H54 (cell line): ENCODE data around the gene CERS6.

Experiments used
- DNase-seq: peaks from one replicate; pipeline ENCODE4 v3.0.0; 2011; ENCODE audit warnings: low spot score, mixed read lengths; ENCODE audit not compliant: insufficient read length
- FAIRE-seq: peaks from 3 replicates; lab custom pipeline; 2011; peaks lifted over from hg19 to GRCh38; lab: Jason Lieb, UNC
- POLR2A ChIP-seq: IDR thresholded peaks from 2 replicates; pipeline ENCODE4 v1.6.1; 2011; ENCODE audit warnings: low read depth, mild to moderate bottlenecking, low read length

The CERS6 gene

GRCh38 chr2:168529900-168530561, 74.0 kb downstream of the CERS6 start:
- no peak for TF ChIP-seq POLR2A
- no peak for FAIRE-seq
- DNase-seq = no peak

DNA sequence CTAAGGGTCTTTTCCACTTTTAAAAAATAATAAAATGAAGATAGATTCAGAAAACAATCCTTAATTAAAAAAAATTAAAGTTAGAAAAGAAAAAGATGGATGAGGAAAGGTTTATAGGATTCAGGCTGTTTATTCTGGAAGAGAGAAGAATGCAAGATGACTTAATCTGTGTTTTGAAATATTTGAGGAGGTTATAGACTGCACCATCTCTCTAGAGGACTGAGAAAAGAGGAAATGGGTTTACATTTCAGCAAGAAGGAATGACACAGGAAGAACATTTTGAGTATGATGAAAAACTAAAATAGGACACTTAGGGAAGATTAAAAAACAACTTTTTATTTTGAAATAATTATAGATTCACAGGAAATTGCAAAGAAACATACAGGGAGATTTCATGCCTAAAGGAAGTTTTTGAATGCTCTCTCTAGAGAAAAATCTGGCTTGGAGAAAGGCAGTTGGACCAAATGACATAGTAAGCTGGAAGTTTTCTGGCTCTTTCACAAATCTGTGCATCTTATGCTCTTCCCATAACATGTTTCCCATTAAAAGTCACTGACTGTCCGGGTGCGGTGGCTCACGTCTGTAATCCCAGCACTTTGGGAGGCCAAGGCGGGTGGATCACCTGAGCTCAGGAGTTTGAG, 75.0 kb downstream of the CERS6 start:
- FAIRE-seq = peak; percentile 11
- no peak for TF ChIP-seq POLR2A
- DNase-seq = no peak

- TF ChIP-seq POLR2A = no peak
- no peak for DNase-seq
- FAIRE-seq = no peak
These were observed 78.9 kb downstream of the CERS6 start for GRCh38 chr2:168534926-168535325.

DNA sequence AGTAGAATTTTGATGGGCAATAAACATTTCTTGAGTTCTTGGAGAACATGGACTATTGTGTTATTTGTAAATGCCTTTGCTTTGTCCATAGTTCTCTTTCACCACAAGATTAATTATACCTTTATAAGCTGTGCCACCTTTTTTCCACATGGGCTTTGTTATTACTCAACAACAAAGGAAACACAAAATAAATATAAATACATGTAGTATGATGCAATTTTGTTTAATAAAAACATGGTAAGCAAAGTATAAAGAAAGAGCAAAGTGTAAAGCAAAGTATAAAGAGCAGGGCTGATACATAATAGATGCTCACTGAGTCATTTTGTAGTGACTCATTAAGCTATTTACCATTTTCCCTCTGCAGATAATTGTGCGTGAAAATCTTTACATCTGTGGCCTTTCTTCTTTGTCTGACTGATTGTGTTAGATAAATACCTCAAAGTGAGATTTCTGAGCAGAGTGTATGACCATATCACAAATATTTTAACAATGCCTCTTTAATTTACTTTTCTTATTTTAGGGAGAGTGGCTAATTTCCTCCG, 80.9 kb downstream of the CERS6 start:
- DNase-seq = no peak
- FAIRE-seq = peak; percentile 97
- no peak for TF ChIP-seq POLR2A

- DNase-seq (no peak), FAIRE-seq (no peak)
- no peak for TF ChIP-seq POLR2A
These were observed 82.1 kb downstream of the CERS6 start for GRCh38 chr2:168538133-168538532.

DNA sequence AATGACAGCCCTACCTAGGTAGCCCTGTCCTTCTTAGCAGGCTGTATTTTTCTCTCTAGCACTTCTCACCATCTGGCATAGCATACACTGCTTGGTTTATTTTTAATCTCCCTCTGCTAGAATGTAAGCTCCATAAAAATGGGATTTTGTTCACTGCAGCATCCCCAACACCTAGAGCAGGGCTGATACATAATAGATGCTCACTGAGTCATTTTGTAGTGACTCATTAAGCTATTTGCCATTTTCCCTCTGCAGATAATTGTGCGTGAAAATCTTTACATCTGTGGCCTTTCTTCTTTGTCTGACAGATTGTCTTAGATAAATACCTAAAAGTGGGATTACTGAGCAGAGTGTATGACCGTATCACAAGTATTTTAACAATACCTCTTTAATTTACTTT, 82.5 kb downstream of the CERS6 start:
- no peak for DNase-seq
- TF ChIP-seq POLR2A = no peak
- peak; percentile 83 for FAIRE-seq

GRCh38 chr2:168539945-168540344, 83.9 kb downstream of the CERS6 start:
- no peak for DNase-seq
- no peak for TF ChIP-seq POLR2A
- no peak for FAIRE-seq

DNA sequence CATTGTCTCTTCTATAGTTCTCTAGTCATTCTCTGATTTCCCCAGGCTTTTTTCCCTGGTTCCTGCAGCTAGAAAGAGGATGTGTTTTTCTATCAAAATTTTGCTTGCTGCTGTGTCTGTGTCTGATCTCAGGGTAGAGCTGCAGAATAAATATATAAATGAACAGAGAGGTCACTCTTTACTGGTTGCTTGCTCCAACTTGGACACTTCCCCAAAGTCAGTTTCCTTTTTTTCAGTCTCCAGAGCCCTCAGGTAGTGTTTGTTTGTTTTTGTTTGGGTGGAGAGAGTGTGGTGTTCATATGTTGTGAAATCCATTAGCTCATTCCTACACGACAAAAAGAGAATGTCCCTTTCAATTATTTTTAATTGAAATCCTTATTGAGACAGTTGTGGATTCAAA, 85.8 kb downstream of the CERS6 start:
- no peak for DNase-seq

DNA sequence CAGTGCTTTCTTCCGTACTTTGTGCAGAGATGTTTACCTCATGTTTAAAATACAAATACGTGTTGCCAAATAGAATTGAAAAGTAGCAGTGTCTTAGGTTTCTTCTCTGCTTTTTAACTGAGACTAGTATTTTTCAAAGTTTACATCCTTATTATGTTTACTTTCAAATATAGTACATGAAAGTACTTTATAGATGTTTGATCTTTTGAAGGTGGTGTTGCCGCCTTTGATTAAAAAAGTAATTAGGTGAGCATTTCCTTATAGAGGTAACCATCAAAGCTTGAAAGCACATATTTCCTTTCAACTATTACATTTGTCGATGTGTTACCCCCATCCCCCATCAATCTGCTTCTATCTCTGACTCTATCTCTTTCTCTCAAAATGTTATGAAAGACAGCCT, 87.0 kb downstream of the CERS6 start:
- no peak for TF ChIP-seq POLR2A
- FAIRE-seq = no peak
- DNase-seq = no peak

More for the DNA sequence above, 85.8 kb downstream of the CERS6 start:
- TF ChIP-seq POLR2A = no peak
- no peak for FAIRE-seq

GRCh38 chr2:168543935-168544334, 87.9 kb downstream of the CERS6 start:
- FAIRE-seq = no peak
- no peak for TF ChIP-seq POLR2A
- no peak for DNase-seq

DNA sequence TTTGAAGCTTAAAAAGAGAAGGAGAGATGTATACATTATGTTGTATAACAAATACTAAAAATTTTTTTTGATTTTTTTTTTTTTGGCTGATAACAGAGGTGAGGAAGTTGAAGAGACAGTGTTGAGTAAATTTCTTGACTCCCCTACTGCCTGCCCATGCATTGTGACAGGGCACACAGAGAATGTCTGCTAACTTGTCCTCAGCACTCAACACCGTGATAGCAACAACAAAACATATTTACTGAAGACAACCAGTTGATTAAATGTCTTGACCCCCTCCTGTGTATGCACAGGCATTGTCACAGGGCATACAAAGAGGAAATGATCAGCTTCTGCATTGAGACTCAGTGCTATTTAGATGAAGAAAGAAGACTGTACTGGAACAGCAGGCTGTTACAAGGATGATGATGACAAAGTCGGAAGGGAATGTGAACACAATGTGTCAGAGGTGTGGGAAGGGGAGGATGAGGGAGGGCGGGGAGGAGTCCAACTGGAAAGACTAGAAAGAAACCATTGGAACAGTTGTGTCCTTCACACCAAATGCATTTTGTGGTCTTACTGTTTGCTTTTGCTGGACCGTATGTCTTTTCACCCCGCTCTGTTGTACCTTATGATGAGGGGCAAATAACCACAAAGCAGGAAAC, 89.5 kb downstream of the CERS6 start:
- DNase-seq (peak; percentile 50), FAIRE-seq (peak; percentile 100)
- no peak for TF ChIP-seq POLR2A

- DNase-seq (no peak), FAIRE-seq (no peak)
- no peak for TF ChIP-seq POLR2A
These were observed 94.6 kb downstream of the CERS6 start for GRCh38 chr2:168550670-168551069.

GRCh38 chr2:168552450-168552856, 96.4 kb downstream of the CERS6 start:
- DNase-seq (no peak), FAIRE-seq (no peak)
- TF ChIP-seq POLR2A = no peak

DNA sequence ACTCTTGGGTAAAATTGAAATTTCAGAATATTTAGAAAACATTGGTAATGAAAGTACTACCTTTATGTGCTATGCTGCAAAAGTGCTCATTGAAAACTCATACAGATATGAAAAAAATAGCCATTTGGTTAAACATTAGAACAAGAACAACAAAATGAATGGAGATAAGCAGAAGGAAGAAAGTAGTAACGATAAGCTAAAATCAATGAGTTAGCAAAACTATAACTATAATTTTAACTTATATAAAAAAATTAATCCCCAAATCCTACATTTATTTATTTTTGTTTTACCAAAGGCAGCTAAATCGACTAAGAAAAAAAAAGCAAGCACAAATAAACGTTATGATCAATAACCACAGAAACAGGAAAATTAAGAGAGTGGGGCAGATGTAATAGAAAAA, 99.2 kb downstream of the CERS6 start:
- no peak for TF ChIP-seq POLR2A
- DNase-seq (no peak), FAIRE-seq (no peak)
